Neural progenitor cell (in vitro differentiated cells): ENCODE measurements around the gene DNAH5. TPM values are rescaled to one million over a fixed set of nuclear protein-coding genes. Genes with fewer than 3 reads are reported as not detected.

Experiments
- DNase-seq: peaks from one replicate; pipeline ENCODE4 v3.0.0-alpha.2; 2016; ENCODE audit warnings: low spot score
- H2AFZ ChIP-seq: fragments of 200-600 bp; sonication (generic); replicated peaks from 2 replicates; pipeline ENCODE4 v1.6.1; 2016; ENCODE audit warnings: antibody characterized with exemption
- H3F3A ChIP-seq: fragments of 200-600 bp; sonication (generic); 2 replicates; pipeline ENCODE4 v1.6.1; 2016; ENCODE audit warnings: antibody characterized with exemption, low read depth
- H3K27ac ChIP-seq: fragments of 200-600 bp; sonication (generic); 2 replicates; pipeline ENCODE4 v1.5.1; 2016; ENCODE audit warnings: mild to moderate bottlenecking
- H3K27me3 ChIP-seq: fragments of 200-600 bp; sonication (generic); 2 replicates; pipeline ENCODE4 v1.6.1; 2016; ENCODE audit warnings: mild to moderate bottlenecking, moderate library complexity
- H3K36me3 ChIP-seq: fragments of 200-600 bp; sonication (generic); 2 replicates; pipeline ENCODE4 v1.5.1; 2016
- H3K4me1 ChIP-seq: fragments of 200-600 bp; sonication (generic); 2 replicates; pipeline ENCODE4 v1.6.1; 2016; ENCODE audit warnings: mixed run types
- H3K4me2 ChIP-seq: fragments of 200-600 bp; sonication (generic); 2 replicates; pipeline ENCODE4 v1.6.1; 2016
- H3K4me3 ChIP-seq: fragments of 200-600 bp; sonication (generic); 2 replicates; pipeline ENCODE4 v1.5.1; 2016
- H3K79me2 ChIP-seq: fragments of 200-600 bp; sonication (generic); 2 replicates; pipeline ENCODE4 v1.6.1; 2016; ENCODE audit warnings: low read depth
- H3K9ac ChIP-seq: fragments of 200-600 bp; sonication (generic); 2 replicates; pipeline ENCODE4 v1.6.1; 2016
- H3K9me3 ChIP-seq: fragments of 200-600 bp; sonication (generic); 2 replicates; pipeline ENCODE4 v1.5.1; 2016; ENCODE audit warnings: low read depth
- H4K20me1 ChIP-seq: fragments of 200-600 bp; sonication (generic); 2 replicates; pipeline ENCODE4 v1.6.1; 2016; ENCODE audit warnings: low read depth
- H3K27ac Mint-ChIP-seq: 3 replicates; pipeline ENCODE4 v1.8.0; 2021; ENCODE audit warnings: mixed read lengths
- H3K27me3 Mint-ChIP-seq: 2 replicates; pipeline ENCODE4 v1.8.0; 2022; ENCODE audit warnings: low read depth, mild to moderate bottlenecking, inconsistent platforms, moderate library complexity, mixed read lengths; ENCODE audit not compliant: insufficient read depth
- H3K36me3 Mint-ChIP-seq: 3 replicates; pipeline ENCODE4 v1.8.0; 2021; ENCODE audit warnings: mixed read lengths
- H3K4me1 Mint-ChIP-seq: 3 replicates; pipeline ENCODE4 v1.8.0; 2021; ENCODE audit warnings: mixed read lengths
- H3K4me3 Mint-ChIP-seq: 3 replicates; pipeline ENCODE4 v1.8.0; 2021; ENCODE audit warnings: mild to moderate bottlenecking, moderate library complexity, mixed read lengths
- H3K9me3 Mint-ChIP-seq: 3 replicates; pipeline ENCODE4 v1.8.0; 2020; ENCODE audit warnings: mixed read lengths
- CTCF ChIP-seq: fragments of 200-600 bp; sonication (generic); IDR thresholded peaks from 2 replicates; pipeline ENCODE4 v1.5.1; 2017; ENCODE audit warnings: antibody characterized with exemption, mild to moderate bottlenecking
- EZH2 ChIP-seq: fragments of 200-600 bp; sonication (generic); IDR thresholded peaks from 2 replicates; pipeline ENCODE4 v1.6.1; 2017; ENCODE audit warnings: antibody characterized with exemption, mild to moderate bottlenecking, moderate library complexity
- EZH2phosphoT487 ChIP-seq: fragments of 200-600 bp; sonication (generic); IDR thresholded peaks from 2 replicates; pipeline ENCODE4 v1.6.1; 2017; ENCODE audit warnings: antibody characterized with exemption
- total RNA-seq: library from RNA; depleted of rRNA; stranded (reverse); fragments of >200 nt; gene quantifications from 2 replicates; pipeline ENCODE4 v1.2.3, GENCODE V29; 2015; ENCODE audit warnings: low replicate concordance

The DNAH5 gene
- total RNA-seq, 1 donor from 2014 or later, result 0.39 TPM

DNA sequence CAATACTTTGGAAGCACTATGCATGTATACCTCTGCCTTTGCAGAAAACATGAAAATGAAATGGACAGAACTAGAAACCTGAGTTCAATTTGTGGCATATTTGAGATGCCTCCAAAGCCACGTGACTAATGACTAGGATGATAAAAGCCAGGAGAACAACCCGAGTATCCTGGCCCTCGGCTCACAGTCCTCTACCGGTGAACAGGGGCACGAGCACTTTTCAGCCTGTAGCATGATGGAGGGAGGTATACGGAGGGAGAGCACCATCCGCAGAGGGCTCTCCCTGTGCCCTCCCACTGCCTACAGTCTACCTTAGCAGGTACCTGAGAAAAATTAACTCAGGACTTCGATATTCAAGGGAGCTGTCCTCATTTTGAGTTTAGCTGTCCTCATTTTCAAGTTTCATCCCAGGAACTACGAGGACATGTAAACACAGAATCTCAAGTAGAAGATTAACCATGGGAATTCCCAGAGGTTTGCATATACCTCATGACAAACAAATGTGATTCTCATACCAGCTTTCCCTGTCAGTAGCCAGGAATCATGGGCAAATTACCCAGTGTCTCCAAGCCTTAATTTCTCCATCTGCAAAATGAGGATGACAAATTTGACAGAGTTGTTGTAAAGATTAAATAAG is 249.3 kb downstream of the DNAH5 start:
- Histone ChIP-seq H3K27ac (no peak overlapping the region), H3K4me2 (no peak overlapping the region), H3K4me3 (no peak overlapping the region), H3K9me3 (no peaks in the 10 kb centered on the region), H3F3A (no peaks in the 10 kb centered on the region), H3K36me3 (no peaks in the 10 kb centered on the region), H4K20me1 (no peaks in the 10 kb centered on the region), H3K79me2 (no peaks in the 10 kb centered on the region), H2AFZ (no peak overlapping the region), H3K4me1 (no peaks in the 10 kb centered on the region), H3K27me3 (no peaks in the 10 kb centered on the region), H3K9ac (no peak overlapping the region)
- Mint-ChIP-seq H3K9me3 (no peaks in the 10 kb centered on the region), H3K36me3 (no peaks in the 10 kb centered on the region), H3K27me3 (no peaks in the 10 kb centered on the region), H3K27ac (no peak overlapping the region), H3K4me3 (no peak overlapping the region), H3K4me1 (no peaks in the 10 kb centered on the region)
- DNase-seq, result no peak
- TF ChIP-seq EZH2 (no peak), CTCF (no peak), EZH2phosphoT487 (no peak)

GRCh38 chr5:13692172-13692571 is 252.3 kb downstream of the DNAH5 start:
- DNase-seq, result no peak
- Mint-ChIP-seq H3K4me1 (no peaks in the 10 kb centered on the region), H3K4me3 (no peak overlapping the region), H3K36me3 (no peaks in the 10 kb centered on the region), H3K9me3 (peaks cover 4% of the 10 kb centered on the region), H3K27me3 (peaks cover 3% of the 10 kb centered on the region), H3K27ac (no peak overlapping the region)
- Histone ChIP-seq H3K27ac (no peak overlapping the region), H3K36me3 (no peaks in the 10 kb centered on the region), H3K4me3 (no peak overlapping the region), H3K9ac (no peak overlapping the region), H3K4me1 (no peaks in the 10 kb centered on the region), H4K20me1 (no peaks in the 10 kb centered on the region), H3K9me3 (no peaks in the 10 kb centered on the region), H3K4me2 (no peak overlapping the region), H3K27me3 (no peaks in the 10 kb centered on the region), H3F3A (no peaks in the 10 kb centered on the region), H3K79me2 (no peaks in the 10 kb centered on the region), H2AFZ (no peak overlapping the region)
- no peak for TF ChIP-seq EZH2phosphoT487
- TF ChIP-seq CTCF, result no peak
- TF ChIP-seq EZH2, result no peak

GRCh38 chr5:13676531-13676930 is 268.0 kb downstream of the DNAH5 start:
- no peak overlapping the region for H2AFZ ChIP-seq
- no peaks in the 10 kb centered on the region for H4K20me1 ChIP-seq
- Mint-ChIP-seq H3K4me3 (no peak overlapping the region), H3K27me3 (no peaks in the 10 kb centered on the region), H3K9me3 (no peaks in the 10 kb centered on the region), H3K4me1 (no peaks in the 10 kb centered on the region), H3K27ac (no peak overlapping the region), H3K36me3 (no peaks in the 10 kb centered on the region)
- no peaks in the 10 kb centered on the region for H3K79me2 ChIP-seq
- no peaks in the 10 kb centered on the region for H3F3A ChIP-seq
- H3K4me3 ChIP-seq, result no peak overlapping the region
- H3K4me2 ChIP-seq, result no peak overlapping the region
- TF ChIP-seq EZH2phosphoT487 (no peak), EZH2 (no peak), CTCF (no peak)
- no peak overlapping the region for H3K9ac ChIP-seq
- H3K4me1 ChIP-seq, result no peaks in the 10 kb centered on the region
- H3K9me3 ChIP-seq, result no peaks in the 10 kb centered on the region
- no peak for DNase-seq
- no peak overlapping the region for H3K27ac ChIP-seq
- no peaks in the 10 kb centered on the region for H3K27me3 ChIP-seq
- H3K36me3 ChIP-seq, result no peaks in the 10 kb centered on the region
